ENCODE results near the gene AP3B2.

- TF ChIP-seq CTCF (IDR thresholded peaks at IDR 0.05) (no peak), POLR2A (IDR thresholded peaks at IDR 0.05) (no peak)
These were observed 47.0 kb downstream of the AP3B2 start for GRCh38 chr15:82662641-82663040.
